ENCODE measurements around the gene UBFD1.
A peak's percentile ranks its signal among the peaks of the same experiment; 100 is the strongest.

- TF ChIP-seq POLR2A (IDR thresholded peaks at IDR 0.05) = peak in 1 of 4 donors; percentile 43
- TF ChIP-seq CTCF (IDR thresholded peaks at IDR 0.05) = peak; percentile 99 to 100 (median 100)
Observed at GRCh38 chr16:23595951-23596720, 38.6 kb downstream of the UBFD1 start, which contains the start of gene NDUFAB1.
